Stimulated activated CD8-positive, alpha-beta memory T cell treated with anti-CD3 and anti-CD28 coated beads, Interleukin-2, amount 100 ng/mL, for 48 hours (primary cell): ENCODE data around the gene CRTAP.
"Not testable (repeated sequence)": the region's sequence is repeated elsewhere in the genome, so short reads cannot be mapped to it uniquely, and the experiment has no call there.

Experiments
- DNase-seq, 2 donors: peaks; one replicate each; pipeline ENCODE4 v3.0.0-alpha.2; 2020; ENCODE audit warnings: low read depth in 2 of 2

CRTAP gene

GRCh38 chr3:33174711-33175414 lies 61.0 kb downstream of the CRTAP start:
- DNase-seq = no peak

GRCh38 chr3:33179132-33179531 lies 65.3 kb downstream of the CRTAP start:
- no peak for DNase-seq

GRCh38 chr3:33181229-33181628 lies 67.4 kb downstream of the CRTAP start:
- no peak for DNase-seq

DNA sequence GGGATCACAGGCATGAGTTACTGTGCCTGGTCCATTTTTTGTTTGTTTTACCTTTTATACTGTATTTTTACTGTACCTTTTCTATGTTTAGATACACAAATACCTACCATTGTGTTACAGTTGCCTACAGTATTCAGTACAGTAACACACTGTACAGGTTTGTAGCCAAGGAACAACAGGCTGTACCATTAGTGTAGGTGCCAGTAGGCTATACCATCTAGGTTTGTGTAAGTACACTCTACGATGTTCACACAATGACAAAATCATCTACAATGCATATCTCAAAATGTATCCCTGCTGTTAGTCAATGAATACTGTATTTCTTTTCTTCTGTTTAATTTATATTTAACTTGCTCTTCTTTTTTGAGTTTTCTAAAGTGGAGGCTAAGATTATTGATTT lies 67.8 kb downstream of the CRTAP start:
- not testable (repeated sequence) for DNase-seq

GRCh38 chr3:33184863-33185262 lies 71.0 kb downstream of the CRTAP start:
- no peak for DNase-seq

- no peak for DNase-seq
Measured at GRCh38 chr3:33186524-33187367, 72.9 kb downstream of the CRTAP start.

- no peak for DNase-seq
Measured at GRCh38 chr3:33187368-33187634, 73.5 kb downstream of the CRTAP start.

DNA sequence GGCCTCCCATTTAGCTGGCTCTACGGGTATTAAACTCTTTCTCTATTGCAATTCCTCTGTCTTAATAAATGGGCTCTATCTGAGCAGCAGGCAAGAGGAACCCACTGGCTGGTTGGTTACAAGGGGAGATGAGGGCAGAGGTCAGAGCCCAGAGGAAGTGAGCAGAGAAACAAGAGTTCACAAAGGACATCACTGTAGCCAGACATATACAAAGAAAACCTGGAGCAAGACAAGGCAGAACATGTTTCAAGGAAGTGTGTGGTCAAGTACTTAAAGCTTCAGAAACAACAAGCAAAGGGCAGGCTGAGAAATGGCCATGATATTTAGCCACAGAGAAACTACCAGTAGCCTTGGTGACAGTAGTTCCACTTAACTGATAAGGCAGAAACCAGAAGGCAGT lies 80.5 kb downstream of the CRTAP start:
- DNase-seq = no peak

DNA sequence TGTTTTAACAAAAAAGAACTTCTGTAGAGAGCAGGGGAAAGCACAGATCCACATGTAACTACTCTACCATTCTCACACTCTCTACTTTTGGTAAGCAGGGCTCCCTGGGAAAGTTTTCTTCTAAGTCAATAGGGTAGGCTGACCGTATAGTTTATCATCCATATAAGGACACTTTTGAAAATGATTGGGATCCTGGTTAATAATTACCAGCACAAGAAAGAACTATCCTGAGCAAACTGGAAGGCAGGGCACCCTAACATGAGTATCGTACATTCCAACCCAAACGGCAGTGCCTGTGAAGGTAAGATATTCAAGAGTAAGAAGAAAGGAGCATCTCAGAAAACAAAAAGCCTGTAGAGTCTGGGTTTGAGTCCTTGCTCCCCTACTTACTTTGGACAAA lies 82.7 kb downstream of the CRTAP start:
- DNase-seq = no peak
